ENCODE measurements around the gene IL3RA. TPM values are rescaled to one million over a fixed set of nuclear protein-coding genes. Genes with fewer than 3 reads are reported as not detected.

Gene IL3RA
- total RNA-seq, 1 experiment from 2014 or later = not detected

DNA sequence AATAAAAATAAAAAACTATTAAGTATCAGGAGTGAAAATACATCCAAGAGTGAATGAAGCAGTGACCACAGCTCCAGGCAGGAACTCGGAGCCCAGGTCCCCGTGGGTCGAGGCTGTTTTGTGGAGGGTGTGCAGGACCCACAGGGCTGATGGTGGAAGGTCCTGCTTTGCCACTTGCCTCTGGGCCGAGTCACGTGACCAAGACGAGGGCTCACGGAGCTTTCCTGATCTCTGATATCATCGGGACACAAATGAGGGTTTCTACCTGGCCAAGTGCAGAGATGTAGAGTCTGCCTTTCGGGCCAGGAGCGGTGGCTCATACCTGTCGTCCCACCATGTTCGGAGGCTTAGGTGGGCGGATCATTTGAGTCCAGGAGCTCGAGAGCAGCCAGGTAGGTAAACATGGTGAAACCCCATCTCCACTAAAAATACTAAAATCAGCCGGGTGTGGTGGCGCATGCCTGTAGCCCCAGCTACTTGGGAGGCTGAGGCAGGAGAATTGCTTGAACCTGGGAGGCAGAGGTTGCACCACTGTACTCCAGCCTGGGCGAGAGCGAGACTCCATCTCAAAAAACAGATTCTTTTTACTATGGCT lies 48.2 kb downstream of the IL3RA start:
- DNase-seq (ENCODE audit: low spot score) = no peak

DNA sequence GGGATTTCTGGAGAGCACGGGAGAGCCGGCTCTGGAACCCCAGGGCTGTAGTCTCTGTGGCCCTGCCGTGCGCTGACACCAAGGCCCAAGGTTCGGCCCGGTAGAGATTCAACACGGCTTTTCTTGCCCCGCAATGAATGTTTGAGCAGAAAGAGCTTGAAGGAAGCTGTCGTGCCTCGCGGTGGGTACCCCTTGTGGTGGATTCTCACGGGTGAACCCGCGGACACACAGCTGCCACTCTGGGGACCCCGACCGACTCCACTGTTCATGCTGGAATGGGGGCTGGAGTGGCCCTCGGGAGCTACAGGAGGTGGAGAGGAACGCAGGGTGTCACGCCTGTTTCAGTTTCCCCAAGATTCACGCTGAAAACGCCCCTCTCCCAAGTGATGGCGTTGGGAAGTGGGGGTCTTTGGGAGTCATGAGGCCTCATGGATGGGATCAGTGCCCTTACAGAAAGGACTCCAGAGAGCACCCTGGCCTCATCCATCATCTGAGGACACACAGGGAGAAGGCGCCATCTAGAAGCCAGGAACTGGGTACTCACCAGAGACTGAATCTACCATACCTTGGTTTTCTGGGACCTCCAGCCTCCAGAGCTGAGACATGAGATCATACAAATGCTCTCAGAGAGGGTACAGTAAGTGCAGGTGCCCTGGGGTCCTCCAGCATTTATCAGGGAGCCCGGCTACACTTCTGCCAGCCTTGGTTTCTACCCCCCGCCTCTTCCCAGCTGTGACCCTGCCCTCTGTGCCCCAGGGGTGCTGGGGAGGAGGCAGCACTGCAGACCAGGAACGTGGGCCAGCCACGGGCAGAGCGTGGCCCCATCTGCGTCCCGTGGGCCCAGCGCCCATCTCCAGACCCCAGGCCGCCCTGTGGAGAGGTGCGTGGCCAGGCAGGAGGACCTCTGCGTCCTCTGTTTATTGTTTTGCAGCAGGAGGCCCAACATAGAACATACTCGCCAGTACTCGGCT lies 49.0 kb downstream of the IL3RA start:
- no peak for DNase-seq (ENCODE audit: low spot score)

GRCh38 chrX:1386338-1387127 lies 49.9 kb downstream of the IL3RA start:
- no peak for DNase-seq (ENCODE audit: low spot score)

GRCh38 chrX:1387141-1387776 lies 50.7 kb downstream of the IL3RA start:
- DNase-seq (ENCODE audit: low spot score) = no peak

DNA sequence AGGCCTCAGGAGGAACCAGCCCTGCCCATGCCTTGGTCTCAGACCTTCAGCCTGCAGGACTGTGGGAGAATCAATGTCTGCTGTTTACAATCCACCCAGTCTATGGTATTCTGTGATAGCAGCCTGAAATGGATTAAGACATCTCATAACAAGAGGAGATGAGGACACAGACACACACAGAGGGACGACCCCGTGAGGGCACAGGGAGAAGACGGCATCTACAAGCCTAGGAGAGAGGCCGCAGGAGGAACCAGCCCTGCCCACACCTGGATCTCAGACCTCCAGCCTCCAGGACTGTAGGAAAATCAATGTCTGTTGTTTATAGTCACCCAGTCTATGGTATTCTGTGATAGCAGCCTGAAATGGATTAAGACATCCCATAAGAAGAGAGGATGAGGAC lies 52.1 kb downstream of the IL3RA start:
- DNase-seq (ENCODE audit: low spot score) = no peak

- DNase-seq (ENCODE audit: low spot score) = no peak
Measured at GRCh38 chrX:1389181-1389992, 52.8 kb downstream of the IL3RA start.

DNA sequence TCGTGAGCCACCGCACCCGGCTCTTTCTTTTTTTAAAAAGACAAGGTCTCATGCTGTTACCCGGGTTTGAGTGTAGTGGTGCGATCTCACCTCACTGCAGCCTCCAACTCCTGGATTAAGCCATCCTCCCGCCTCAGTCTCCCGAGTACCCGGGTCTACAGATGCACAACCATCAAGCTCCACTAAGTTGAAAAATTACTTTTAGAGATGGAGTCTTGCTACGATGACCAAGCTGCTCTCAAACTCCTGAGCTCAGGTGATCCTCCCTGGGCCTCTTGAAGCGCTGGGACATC lies 53.4 kb downstream of the IL3RA start:
- DNase-seq (ENCODE audit: low spot score) = no peak

DNA sequence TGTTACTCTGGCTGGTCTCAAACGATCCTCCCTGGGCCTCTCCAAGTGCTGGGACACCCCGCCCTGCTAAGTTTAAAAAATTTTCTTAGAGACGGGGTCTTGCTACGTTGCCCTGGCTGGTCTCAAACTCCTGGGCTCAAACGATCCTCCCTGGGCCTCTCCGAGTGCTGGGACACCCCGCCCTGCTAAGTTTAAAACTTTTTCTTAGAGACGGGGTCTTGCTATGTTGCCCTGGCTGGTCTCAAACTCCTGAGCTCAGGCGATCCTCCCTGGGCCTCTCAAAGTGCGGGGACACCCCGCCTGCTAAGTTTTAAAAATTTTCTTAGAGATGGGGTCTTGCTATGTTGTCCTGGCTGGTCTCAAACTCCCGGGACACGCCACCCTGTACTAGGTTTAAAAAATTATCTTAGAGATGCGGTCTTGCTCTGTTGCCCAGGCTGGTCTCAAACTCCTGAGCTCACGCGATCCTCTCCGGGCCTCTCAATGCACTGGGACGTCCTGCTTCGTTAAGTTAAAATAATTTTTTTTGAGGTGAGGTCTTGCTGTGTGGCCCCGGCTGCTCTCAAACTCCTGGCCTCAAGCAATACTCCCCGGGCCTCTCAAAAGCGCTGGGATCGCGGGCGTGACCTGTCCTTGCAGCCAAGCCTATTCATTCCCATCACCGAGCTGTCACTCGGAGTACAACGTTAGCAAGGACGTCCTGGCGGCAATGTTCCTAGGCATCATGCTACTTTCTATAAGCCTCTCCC lies 54.2 kb downstream of the IL3RA start:
- DNase-seq (ENCODE audit: low spot score) = no peak

DNA sequence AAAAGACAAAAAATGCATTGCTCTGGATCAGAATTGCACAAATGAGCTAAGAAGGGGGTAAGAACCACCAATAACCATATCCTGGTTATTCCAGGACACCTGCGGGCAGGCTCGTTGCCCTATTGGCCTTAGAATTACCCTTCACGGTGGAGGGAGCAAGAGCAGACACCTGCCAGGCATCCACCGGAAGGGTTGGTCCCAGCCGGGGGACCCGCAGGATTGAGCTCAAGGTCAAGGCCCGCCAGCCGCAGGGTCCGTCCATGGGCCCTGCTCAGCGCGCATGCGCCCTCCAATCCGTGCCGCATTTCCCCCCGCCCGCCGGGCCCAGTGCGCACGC lies 54.8 kb downstream of the IL3RA start:
- DNase-seq (ENCODE audit: low spot score) = no peak

DNA sequence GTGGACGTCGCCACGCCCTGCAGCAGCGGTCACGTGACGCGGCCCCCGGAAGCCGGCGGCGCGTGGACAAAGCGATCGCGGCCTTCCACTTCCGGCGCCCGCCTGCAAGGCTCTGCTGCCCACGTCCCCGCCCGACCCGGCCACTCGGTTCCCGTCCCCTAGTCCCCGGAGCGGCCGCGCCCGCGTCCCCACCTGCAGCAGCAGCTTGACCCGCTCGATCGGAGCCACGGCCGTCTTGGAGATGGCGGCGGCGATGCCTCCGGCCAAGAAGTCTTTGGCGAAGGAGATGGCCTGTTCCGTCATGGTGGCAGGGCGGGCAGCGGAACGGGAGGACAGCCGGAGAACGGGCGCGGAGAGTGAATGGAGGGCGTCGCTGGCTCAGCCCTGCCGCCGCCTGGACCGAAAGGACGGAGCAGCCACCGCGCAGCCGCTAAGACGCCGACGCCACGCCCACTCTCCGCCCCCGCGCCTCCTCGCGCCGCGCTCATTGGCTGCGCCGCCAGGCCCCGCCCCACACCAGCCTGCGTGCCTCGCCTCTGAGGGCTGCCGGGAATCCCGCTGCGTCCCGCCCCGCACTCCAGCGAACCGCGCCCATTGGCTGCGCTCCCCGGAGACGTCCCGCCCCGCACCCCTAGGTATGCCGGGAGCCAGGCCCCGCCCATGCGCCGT lies 55.3 kb downstream of the IL3RA start, which contains the start of gene SLC25A6:
Gene SLC25A6, minus strand, starts transcription at position 407 of the 669 bp plus-strand sequence. Its CDS starts 104 bp downstream, at position 303.
- DNase-seq (ENCODE audit: low spot score) = peak; percentile 96

GRCh38 chrX:1392376-1393068 lies 55.9 kb downstream of the IL3RA start:
- peak; percentile 68 for DNase-seq (ENCODE audit: low spot score)

DNA sequence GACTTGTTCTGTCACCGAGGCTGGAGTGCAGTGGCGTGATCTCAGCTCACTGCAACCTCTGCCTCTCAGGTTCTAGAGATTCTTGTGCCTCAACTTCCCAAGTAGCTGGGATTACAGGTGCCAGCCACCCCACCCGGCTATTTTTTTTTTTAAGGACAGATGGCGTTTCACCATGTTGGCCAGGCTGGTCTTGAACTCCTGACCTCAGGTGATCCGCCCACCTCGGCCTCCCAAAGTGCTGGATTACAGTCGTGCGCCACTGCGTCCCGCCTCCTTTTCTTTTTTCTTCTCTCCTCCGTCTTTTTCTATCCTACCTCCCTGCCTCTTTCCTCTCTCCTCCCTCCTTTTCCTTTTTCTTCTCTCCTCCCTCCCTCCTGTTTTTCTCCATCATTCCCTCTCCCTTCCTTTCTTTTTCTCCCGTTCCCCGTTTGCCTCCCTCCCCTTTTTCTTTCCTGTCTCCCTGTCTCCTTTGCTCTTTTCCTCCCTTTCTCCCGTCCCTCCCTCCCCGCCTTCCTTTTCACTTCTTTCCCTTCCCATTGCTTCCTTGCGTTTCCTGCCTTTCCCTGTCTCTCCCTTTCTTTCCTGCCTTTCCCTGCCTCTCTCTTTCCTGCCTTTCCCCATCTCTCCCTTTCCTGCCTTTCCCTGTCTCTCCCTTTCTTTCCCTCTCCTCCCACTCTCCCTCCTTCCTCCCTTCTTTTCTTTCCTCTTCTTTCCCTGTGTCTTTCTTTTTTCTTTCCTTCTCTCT lies 57.5 kb downstream of the IL3RA start:
- DNase-seq (ENCODE audit: low spot score) = no peak

DNA sequence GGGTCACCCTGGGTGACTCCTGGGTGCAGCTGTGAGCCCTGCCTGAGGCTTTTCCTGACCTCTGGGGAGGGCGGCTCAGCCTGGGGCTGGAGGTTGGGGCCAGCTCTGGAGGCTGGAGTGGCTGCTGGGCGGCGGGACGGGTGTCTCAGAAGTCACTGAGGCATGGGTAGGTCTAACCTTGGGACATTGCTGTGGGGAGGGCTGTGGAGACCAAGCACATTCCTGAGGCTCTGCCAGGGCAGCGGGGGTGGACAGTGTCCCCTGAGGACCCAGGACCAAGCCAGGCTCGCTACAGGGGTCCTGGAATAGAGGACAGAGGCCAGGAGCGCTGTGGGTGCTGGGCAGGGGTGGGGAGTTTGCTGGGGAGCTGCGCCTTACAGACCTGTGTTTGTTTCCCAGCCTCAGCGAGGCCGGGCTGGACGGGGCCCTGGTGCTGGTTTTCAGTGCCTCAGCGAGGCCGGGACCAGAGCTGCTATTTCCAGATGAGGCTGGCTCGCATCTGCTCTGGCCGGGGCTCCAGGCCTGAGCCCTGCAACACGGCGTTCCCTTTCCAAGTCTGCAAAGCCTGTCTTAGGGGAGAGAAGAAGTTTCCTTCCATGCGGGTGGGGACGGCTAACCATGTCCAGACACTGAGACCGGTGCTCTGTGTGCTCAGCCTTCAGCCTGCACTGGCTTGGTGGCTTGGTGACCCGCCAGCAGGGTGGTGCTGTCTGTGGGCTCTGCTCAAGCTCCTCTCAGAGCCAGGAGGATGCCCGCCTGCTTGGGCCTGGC lies 58.3 kb downstream of the IL3RA start:
- DNase-seq (ENCODE audit: low spot score) = no peak

DNA sequence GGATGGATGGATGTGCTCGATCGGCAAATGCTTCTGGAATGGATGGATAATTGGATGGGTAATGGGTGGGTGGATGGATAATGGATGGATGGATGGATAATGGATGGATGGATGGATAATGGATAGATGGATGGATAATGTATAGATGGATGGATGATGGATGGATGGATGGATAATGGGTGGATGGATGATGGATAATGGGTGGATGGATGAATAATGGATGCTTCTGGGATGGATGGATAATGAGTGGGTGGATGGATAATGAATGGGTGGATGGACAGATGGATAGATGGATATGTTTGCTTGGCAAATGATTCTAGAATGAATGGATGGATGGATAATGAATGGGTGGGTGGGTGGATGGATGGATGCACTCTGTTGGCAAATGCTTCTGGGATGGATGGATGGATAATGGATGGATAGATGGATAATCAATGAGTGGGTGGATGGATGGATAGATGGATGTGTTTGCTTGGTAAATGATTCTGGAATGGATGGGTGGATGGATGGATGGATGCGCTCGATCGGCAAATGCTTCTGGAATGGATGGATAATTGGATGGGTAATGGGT lies 59.1 kb downstream of the IL3RA start:
- DNase-seq (ENCODE audit: low spot score) = no peak

- DNase-seq (ENCODE audit: low spot score) = no peak
Measured at GRCh38 chrX:1397001-1397400, 60.4 kb downstream of the IL3RA start.

DNA sequence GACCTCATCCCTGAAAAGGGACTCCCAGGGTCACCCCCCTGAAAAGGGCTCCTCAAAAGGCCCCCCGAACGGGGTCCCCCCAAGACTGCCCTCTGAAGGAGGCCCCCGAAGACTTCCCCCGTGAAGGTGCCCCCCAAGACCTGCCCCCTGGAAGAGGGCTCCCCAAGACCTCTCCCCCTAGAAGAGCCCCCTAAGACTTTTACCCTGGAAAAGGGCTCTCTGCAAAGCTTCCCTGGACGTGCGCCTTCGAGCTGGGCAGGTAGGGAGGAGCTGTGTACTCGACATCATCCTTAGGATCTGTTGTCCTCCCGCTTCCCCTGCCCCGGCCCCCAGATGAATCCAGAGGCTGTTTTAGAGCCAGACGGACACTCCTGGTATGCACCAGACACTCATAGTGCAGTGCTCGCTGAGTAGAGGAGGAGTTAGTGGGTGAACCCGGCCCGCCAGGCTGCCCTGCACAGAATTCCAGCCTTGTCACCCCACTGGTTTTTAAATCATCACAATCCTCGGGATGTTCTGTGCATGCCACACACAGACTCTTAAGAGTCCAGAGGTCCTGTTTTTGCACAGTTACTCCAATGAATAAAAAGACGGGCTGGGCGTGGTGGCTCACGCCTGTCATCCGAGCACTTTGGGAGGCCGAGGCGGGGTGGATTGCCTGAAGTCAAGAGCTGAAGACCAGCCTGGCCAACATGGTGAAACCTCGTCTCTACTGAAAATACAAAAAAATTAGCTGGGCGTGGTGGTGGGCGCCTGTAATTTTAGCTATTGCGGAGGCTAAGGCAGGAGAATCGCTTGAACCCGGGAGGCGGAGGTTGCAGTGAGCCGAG lies 61.1 kb downstream of the IL3RA start:
- no peak for DNase-seq (ENCODE audit: low spot score)

All from A172 (cell line).